ENCODE results near the gene ARHGAP23.

Gene ARHGAP23

GRCh38 chr17:38463451-38463858 is 35.2 kb downstream of the ARHGAP23 start:
- Histone ChIP-seq H3K9me2 (replicated peaks; ENCODE audit: low read depth, low read length) (no peaks in the 10 kb centered on the region), H3K4me1 (ENCODE audit: insufficient read depth, low read length, poor library complexity, severe bottlenecking) (no peaks in the 10 kb centered on the region), H3K9ac (ENCODE audit: low read depth, low read length, poor library complexity, severe bottlenecking) (no peak overlapping the region), H3K27me3 (ENCODE audit: insufficient read depth, low read length, poor library complexity, severe bottlenecking) (no peaks in the 10 kb centered on the region), H3K79me2 (ENCODE audit: insufficient read depth, low read length) (no peaks in the 10 kb centered on the region; the same call in 1 of the 2 replicates), H3K4me2 (ENCODE audit: low read depth, low read length, poor library complexity, severe bottlenecking) (no peak overlapping the region), H3F3A (ENCODE audit: low read depth) (no peaks in the 10 kb centered on the region), H3K9me3 (ENCODE audit: insufficient read depth, low read depth, low read length) (no peaks in the 10 kb centered on the region), H4K20me1 (ENCODE audit: insufficient read depth, low read length, poor library complexity, severe bottlenecking) (peaks cover 6% of the 10 kb centered on the region), H2AFZ (ENCODE audit: low read length) (no peak overlapping the region), H3K4me3 (ENCODE audit: low read length, poor library complexity, severe bottlenecking) (no peak overlapping the region), H3K36me3 (ENCODE audit: insufficient read depth, low read length) (peaks cover 94% of the 10 kb centered on the region)
- TF ChIP-seq EZH2phosphoT487 (IDR thresholded peaks at IDR 0.05; ENCODE audit: borderline replicate concordance) (no peak), CTCF (conservative IDR thresholded peaks at IDR 0.05; ENCODE audit: low read length) (no peak)

- no peaks in the 10 kb centered on the region for H3F3A ChIP-seq (ENCODE audit: low read depth)
- peaks cover 3% of the 10 kb centered on the region for H4K20me1 ChIP-seq (ENCODE audit: insufficient read depth, low read length, poor library complexity, severe bottlenecking)
- H3K9me2 ChIP-seq (replicated peaks; ENCODE audit: low read depth, low read length): no peaks in the 10 kb centered on the region
- no peak overlapping the region for H3K4me3 ChIP-seq (ENCODE audit: low read length, poor library complexity, severe bottlenecking)
- TF ChIP-seq EZH2phosphoT487 (IDR thresholded peaks at IDR 0.05; ENCODE audit: borderline replicate concordance): no peak
- TF ChIP-seq CTCF (conservative IDR thresholded peaks at IDR 0.05; ENCODE audit: low read length): no peak
- peaks cover 93% of the 10 kb centered on the region for H3K36me3 ChIP-seq (ENCODE audit: insufficient read depth, low read length)
- no peaks in the 10 kb centered on the region; the same call in 1 of the 2 replicates for H3K79me2 ChIP-seq (ENCODE audit: insufficient read depth, low read length)
- no peaks in the 10 kb centered on the region for H3K27me3 ChIP-seq (ENCODE audit: insufficient read depth, low read length, poor library complexity, severe bottlenecking)
- H3K9me3 ChIP-seq (ENCODE audit: insufficient read depth, low read depth, low read length): no peaks in the 10 kb centered on the region
- H3K9ac ChIP-seq (ENCODE audit: low read depth, low read length, poor library complexity, severe bottlenecking): no peak overlapping the region
- H3K4me1 ChIP-seq (ENCODE audit: insufficient read depth, low read length, poor library complexity, severe bottlenecking): no peaks in the 10 kb centered on the region
- H3K4me2 ChIP-seq (ENCODE audit: low read depth, low read length, poor library complexity, severe bottlenecking): no peak overlapping the region
- no peak overlapping the region for H2AFZ ChIP-seq (ENCODE audit: low read length)
Observed at GRCh38 chr17:38464251-38464722, 36.0 kb downstream of the ARHGAP23 start.

- peaks cover 88% of the 10 kb centered on the region for H3K36me3 ChIP-seq (ENCODE audit: insufficient read depth, low read length)
- H3K4me3 ChIP-seq (ENCODE audit: low read length, poor library complexity, severe bottlenecking): no peak overlapping the region
- no peaks in the 10 kb centered on the region for H4K20me1 ChIP-seq (ENCODE audit: insufficient read depth, low read length, poor library complexity, severe bottlenecking)
- TF ChIP-seq CTCF (conservative IDR thresholded peaks at IDR 0.05; ENCODE audit: low read length) (no peak), EZH2phosphoT487 (IDR thresholded peaks at IDR 0.05; ENCODE audit: borderline replicate concordance) (no peak)
- H3K4me1 ChIP-seq (ENCODE audit: insufficient read depth, low read length, poor library complexity, severe bottlenecking): no peaks in the 10 kb centered on the region
- no peaks in the 10 kb centered on the region for H3K9me2 ChIP-seq (replicated peaks; ENCODE audit: low read depth, low read length)
- H3K27me3 ChIP-seq (ENCODE audit: insufficient read depth, low read length, poor library complexity, severe bottlenecking): no peaks in the 10 kb centered on the region
- no peaks in the 10 kb centered on the region for H3F3A ChIP-seq (ENCODE audit: low read depth)
- H3K79me2 ChIP-seq (ENCODE audit: insufficient read depth, low read length): no peaks in the 10 kb centered on the region; the same call in 1 of the 2 replicates
- H3K9me3 ChIP-seq (ENCODE audit: insufficient read depth, low read depth, low read length): no peaks in the 10 kb centered on the region
- no peak overlapping the region for H3K9ac ChIP-seq (ENCODE audit: low read depth, low read length, poor library complexity, severe bottlenecking)
- no peak overlapping the region for H3K4me2 ChIP-seq (ENCODE audit: low read depth, low read length, poor library complexity, severe bottlenecking)
- H2AFZ ChIP-seq (ENCODE audit: low read length): no peak overlapping the region
Observed at GRCh38 chr17:38464723-38465390, 36.6 kb downstream of the ARHGAP23 start.
